HG02571 (cell line): ENCODE data around the gene DTNB.
"Not testable (repeated sequence)": the region's sequence is repeated elsewhere in the genome, so short reads cannot be mapped to it uniquely, and the experiment has no call there.

Source experiments
- ATAC-seq: cut with Tn5 transposase; IDR thresholded peaks from one replicate; pipeline ENCODE4 v1.9.1; 2021; ENCODE audit warnings: mild to moderate bottlenecking, moderate library complexity; ENCODE audit not compliant: unreplicated experiment

The DTNB gene

DNA sequence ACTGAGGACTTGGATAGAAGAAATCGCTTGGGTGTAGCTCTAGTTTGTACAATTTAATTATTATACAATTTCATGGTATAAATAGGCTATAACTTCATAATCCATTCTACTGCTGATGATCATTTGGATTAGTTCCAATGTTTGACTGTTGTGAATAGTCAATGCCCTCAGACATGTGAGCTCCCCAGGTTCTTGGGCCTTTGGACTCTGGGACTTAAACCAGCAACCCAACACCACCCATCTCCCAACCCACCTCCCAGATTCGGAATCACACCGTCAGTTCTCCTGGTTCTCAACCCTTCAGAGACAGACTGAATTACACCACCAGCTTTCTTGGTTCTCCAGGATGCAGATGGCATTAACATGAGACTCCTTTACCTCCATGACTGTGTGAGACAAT is 247.1 kb downstream of the DTNB start:
- ATAC-seq: no peak

DNA sequence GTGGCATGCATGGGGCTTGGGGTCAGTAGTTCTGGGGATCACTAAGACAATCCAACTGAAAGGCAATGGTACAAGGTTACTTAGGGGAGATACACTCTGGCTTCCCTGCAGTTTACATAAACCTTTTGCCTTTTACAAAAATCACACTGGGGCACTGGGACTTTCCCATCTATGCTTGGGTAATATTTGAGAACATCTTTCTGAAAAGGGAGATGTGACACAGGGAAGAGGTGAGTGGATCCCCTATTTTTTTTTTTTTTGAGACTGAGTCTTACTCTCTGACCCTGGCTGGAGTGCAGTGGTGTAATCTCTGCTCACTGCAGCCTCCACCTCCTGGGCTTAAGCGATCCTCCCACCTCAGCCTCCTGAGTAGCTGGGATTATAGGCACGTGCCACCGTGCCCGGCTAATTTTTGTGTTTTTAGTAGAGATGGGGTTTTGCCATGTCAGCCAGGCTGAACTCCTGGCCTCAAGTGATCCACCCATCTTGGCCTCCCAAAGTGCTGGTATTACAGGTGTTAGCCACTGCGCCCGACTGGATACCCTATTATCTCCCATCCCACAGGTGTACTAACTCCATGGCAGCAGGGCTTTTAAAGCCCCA is 248.8 kb downstream of the DTNB start:
- ATAC-seq: no peak

DNA sequence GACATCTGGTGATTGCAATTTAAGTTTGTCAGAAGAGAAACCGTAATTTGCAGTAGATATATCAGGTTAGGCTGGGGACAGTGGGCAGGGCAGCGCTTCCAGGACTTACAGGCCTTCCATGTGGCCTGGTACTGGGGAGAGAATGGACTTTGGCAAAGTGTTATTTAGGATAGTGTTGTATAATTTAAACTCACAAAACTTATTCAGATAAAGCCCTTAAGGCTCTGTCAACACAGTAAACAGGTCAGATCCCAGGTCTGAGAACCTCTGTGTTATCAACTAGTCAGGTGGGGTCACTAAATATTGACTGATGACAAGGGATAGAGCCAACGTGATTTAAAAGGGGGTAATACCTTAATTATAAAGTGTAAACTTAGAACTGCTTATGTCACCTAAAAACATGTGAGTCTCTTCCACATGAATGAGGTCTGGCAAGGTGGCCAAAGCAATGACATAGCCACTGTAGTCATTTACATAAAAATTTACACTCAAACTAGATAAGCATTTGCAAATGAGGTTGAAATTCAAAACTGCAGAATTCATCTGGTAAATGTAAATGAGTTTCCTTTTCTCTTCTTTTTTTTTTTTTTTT is 251.5 kb downstream of the DTNB start:
- peak; percentile 34 for ATAC-seq

DNA sequence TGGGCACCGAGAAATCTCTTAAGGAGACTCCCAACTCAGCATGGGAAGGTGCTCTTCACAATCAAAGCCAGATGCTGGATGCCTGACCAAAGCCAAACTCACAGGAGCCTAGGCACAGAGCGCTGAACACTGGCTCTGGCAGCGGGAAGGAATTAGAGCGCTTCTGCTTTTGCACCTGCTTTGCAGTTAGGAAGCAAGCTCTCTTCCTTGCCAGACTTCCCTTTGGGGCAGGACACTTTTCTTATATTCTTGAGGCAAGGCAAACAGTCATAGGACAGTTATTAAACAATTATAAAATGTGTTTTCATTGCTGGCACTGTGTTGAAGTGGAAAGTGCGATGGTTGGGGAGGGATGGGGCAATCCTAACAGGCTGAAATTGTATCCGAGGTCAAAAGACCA is 252.1 kb downstream of the DTNB start:
- no peak for ATAC-seq

DNA sequence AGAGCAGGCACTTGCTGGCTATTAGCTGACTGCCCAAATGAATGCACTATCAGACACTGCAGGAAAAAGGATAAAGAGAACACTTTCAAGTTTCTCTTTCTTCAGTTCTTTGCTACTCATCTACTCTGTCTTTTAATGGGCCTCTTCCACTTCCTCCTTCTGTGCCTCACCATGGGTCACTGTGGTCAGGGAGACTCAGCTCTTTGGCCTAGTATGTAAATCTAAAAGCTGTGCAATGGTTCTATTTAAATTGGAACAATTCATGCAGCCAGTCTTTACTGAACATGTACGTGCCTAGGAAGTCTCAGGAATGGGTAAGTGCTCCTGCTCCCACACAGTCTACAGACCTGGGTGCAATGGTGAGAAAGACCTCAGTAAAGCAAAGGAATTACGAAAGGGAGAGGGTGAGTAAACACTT is 252.5 kb downstream of the DTNB start:
- ATAC-seq: peak; percentile 41

DNA sequence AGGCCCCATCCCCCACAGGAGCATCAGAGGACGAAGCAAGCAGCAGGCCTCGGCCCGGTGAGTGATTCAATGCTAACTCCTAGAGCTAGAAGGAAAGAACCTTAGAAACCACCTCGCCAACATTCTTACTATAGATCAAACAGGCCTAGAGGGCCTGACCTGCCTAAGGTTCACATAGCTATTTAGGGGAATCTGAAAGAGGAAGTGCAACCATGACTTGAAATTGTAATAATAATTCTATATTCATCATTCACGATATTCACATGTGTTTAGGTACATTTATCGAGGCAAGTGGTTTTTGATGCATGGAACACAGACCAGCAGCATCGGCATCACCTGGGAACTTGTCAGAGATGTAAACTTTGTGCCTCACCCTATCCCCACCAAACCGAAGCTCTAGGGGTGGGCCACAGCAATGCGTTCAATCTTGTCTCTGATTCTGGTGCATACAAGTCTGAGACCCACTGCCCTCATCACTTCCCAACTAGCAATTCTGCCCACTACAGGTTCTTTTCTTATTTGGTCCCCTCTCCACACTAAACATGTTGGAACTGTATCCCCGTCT is 253.6 kb downstream of the DTNB start:
- peak; percentile 51 for ATAC-seq

DNA sequence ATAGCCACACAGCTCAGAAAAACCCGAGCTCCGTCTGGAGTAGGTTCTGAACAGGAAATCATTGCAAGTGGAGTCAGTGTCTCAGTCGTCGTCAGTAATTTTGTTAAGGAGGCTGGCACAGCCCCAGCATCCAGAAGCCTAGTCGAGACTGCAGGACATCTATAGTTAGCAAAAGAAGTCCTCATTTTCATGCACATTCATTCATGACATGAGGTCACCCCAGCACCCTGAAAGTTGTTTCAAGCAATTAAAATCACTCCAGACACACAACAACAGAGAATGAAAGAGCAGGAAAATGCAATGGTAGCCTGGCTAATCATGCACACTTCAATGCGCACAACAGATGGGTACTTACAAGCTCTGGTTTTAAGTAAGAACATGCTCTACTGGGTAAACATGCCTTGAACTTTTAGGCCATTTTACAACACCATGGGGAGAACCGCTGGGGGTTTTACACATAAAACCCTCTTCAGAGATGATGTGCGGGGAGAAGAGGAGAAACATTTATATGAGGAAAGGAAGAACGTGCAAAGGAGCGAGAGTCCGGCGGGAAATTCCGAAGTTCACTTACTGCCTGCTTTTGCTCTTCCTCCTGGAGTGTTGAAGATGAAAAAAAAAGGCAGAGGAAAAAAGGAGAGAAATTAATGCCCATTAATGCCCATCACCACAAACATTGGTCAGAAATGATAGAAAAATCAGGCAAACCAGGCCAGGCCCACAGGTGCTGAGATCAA is 254.3 kb downstream of the DTNB start:
- ATAC-seq: no peak

DNA sequence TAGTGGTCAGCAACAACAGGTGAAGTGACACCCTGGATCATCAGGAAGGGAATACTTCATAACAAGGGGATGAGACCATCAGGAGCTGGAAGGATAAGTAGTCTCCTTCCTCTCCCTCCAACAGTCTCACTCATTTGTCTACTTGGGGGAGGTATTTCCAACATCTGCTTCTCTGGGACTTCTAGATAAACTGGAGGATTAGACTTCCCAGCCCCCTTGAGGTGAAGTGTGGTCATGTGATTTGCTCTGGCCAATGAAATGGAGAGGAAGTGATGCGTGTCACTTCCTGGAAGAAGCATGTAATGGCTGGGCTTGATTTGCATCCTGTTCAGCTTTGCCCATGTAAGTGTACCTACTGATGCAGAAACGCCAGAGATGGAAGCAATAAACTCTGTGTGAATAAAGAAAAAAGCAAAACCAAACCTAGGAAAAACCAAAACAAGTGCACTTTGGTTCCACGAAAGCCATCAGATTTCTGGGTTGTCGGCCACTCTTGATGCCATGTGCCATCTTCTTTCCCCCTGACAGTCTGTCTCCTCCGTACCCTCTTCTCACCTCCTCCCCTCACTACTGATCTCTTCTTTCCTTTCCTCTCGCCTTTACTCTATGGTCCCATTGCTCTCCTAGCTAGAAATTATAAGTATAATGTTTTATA is 255.5 kb downstream of the DTNB start:
- no peak for ATAC-seq

DNA sequence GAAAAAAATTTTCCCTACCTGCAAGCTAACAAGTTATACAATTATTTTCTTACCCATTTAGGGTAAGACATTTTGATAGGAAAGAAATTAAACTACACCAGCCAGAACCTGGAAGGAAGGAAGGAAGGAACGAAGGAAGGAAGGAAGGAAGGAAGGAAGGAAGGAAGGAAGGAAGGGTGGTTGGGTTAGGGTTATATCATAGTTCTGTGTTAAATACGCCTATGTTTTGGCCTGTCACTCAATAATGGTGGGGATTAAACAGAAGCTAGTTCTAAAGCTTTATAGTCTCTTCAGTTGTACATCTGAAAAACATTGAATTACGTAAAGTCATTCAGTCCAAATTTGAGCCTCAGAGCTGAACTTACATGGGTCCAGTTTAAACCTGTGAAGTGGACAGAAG is 256.7 kb downstream of the DTNB start:
- ATAC-seq: no peak

DNA sequence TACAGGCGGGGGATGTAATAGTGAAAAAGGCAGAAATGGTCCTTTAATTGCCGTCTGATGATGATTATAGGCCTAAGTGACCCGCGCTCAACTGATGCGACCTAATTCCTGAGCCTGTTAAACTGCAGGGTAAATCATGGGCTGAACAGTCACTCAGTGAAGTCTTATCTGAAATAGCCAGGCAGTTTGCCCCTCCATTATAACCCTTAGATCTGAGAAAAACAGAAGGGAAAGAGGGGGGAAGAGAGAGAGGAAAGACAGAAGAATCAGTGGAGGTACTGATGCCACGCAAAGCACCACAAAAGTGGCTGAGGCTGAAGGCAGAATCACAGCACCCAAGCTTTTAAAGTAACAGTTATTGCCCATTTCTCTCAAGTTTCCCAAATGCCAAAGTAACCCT is 258.6 kb downstream of the DTNB start:
- no peak for ATAC-seq

DNA sequence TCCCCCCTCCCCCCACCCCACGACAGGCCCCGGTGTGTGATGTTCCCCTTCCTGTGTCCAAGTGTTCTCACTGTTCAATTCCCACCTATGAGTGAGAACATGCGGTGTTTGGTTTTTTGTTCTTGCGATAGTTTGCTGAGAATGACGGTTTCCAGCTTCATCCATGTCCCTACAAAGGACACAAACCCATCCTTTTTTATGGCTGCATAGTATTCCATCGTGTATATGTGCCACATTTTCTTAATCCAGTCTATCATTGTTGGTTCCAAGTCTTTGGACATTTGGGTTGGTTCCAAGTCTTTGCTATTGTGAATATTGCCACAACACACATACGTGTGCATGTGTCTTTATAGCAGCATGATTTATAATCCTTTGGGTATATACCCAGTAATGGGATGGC is 260.0 kb downstream of the DTNB start:
- not testable (repeated sequence) for ATAC-seq

DNA sequence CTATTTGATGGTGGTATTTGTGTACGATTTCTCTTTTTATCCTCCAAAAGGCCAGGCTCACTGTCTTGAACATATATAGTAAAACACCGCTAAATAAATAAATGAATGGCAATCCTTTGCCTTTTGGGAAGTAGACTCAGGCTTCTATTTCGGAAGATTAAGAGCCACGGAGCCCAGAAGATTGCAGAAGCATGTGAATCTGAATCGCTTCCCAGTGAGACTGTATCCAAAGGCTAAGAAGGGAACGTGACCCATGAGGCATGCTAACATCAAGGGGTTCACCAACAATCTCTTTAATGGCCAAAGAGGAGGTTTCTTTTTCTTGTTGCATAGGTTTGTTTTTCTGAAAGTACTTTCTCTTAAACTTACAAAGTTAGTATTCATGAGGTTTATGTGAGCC is 261.6 kb downstream of the DTNB start:
- no peak for ATAC-seq

DNA sequence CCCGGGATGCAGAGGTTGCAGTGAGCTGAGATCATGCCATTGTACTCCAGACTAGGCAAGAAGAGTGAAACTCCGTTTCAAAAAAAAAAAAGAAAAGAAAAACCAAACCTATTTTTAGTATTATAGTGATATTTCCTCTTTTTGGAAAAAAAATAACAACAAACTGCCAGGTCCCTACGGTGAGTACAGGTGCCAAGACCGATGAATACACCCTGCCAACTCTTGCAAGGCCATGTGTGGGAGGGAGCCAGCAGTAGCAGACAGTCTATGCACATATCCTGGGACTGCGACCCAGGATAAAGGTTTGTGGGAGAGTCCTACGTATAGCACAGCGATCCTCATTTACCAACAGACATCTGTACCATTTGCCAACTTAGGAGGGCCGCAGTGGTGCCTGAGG is 262.1 kb downstream of the DTNB start:
- no peak for ATAC-seq

DNA sequence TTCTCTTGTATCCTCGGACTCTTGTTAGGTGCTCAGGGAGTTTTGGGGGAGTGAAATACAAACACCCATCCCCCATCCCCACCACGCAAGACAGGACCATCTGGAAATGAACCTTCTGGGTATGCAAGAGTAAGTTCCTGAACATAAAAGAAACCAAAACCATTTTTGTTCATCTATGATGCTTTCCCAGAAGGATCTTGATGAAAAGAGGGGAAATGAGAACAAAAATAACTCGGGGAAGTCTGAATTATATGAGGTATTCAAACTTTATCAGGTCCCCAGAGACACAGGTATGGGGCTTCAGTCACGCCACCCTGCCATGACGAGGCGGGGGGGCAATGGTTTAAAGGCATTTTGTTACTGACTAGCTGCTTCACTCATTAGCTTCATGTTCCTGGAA is 263.0 kb downstream of the DTNB start:
- no peak for ATAC-seq

DNA sequence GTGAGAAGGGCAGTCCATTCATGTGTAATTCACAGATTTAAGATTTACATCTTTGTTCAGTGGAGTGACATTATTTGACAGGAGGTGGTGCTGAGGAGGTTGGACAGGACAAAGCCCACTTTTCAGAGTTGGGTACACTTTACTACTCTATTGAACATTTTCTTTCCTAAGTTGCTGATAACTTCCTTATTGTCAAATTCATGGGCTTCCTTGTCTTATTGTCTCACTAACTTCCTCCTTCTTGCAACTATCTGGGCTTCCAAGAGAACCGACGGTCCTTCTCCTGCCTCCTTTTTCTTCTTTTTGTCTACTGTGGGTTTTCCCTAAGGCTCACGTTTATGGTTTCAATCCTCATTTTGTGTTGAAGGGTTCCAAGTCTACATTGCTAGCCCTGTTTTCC is 263.9 kb downstream of the DTNB start:
- ATAC-seq: no peak

DNA sequence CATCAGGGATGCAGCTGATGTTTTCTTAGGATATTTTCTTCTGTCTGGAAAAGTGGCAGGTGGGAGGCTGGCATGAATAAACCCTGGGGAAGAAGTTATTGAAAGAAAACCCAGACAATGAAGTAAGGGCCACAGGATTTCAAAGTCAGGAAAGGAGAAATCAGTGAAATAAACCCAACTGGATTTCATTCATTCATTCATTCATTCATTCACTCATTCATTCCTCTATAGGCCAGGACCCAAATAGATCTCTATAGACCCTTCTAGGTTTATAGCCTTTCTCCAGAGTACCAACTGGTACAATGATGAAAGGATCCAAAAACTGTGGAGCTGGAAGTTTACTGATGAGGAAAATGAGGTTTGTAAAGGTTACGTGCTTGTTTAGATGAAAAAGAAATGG is 264.3 kb downstream of the DTNB start:
- no peak for ATAC-seq

DNA sequence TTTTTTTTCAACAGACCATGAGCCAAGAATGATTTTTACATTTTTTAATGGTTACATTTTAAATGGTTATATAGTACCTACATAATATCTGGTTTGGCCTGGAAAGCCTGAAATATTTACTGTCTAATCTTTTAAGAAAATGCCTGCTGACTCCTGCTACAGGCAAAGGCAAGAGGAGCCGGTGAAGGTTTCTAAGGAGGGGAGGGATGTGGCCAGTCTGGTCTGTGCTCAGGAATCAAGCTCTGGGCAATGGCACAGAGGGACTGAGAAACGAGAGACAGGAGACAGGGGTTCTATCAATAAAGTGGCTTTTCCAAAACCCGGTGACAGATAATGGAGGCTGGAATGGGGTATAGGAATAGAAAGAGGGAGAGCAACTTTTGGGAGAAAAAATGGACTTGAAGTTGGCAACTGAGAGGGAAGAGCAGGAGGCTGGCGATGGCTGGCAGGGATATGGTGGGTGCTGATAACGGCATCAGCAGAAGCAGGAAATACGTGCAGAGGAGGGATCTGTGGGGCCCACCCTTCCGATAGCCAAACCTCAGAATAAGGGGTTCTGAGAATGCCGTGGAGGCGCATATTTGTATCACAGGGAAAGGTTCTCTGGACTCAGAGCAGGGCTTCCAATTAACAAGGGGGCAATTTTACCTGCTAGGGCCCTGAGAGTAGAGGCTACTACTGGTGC is 267.6 kb downstream of the DTNB start:
- ATAC-seq: no peak

DNA sequence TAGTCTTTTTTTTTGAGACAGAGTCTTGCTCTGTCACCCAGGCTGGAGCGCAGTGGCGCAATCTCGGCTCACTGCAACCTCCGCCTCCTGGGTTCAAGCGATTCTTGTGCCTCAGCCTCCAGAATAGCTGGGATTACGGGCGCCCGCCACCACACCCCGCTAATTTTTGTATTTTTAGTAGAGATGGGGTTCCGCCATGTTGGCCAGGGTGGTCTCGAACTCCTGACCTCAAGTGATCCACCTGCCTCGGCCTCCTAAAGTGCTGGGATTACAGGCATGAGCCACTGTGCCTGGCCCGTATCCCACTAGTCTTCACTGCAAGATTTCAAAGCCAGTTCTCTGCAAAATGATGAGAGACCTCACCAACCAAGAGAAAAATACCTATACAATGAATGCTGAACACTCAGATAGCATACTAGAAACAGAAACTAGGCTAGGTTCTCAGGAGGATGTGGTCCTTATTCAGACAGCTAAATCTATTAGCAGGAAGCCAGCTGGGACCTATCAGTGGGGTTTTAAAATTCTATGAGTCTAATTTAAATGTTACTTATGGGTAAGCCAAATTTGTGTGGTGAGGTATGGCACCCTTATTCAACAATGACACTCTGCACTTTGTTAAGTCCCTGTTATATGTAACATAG is 270.1 kb downstream of the DTNB start:
- ATAC-seq: peak; percentile 58

DNA sequence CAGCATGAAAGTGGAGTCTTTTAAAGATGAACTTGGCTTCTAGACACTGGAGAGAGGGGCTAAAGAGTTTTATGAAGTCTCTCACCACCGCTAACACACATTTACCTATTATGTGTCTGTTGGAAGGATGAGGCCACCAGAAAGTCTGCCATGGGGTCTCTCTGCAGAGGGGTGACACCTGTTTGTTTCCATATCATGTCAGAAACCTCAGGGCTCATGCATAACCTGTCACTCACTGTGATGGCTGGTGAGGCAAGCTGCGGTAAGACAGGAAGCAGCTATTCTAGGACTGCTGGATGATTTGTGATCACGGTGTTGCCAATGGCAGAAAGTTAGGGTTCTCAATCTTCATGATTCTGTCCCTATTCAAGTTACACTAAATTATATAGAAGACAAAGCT is 270.9 kb downstream of the DTNB start:
- peak; percentile 40 for ATAC-seq

DNA sequence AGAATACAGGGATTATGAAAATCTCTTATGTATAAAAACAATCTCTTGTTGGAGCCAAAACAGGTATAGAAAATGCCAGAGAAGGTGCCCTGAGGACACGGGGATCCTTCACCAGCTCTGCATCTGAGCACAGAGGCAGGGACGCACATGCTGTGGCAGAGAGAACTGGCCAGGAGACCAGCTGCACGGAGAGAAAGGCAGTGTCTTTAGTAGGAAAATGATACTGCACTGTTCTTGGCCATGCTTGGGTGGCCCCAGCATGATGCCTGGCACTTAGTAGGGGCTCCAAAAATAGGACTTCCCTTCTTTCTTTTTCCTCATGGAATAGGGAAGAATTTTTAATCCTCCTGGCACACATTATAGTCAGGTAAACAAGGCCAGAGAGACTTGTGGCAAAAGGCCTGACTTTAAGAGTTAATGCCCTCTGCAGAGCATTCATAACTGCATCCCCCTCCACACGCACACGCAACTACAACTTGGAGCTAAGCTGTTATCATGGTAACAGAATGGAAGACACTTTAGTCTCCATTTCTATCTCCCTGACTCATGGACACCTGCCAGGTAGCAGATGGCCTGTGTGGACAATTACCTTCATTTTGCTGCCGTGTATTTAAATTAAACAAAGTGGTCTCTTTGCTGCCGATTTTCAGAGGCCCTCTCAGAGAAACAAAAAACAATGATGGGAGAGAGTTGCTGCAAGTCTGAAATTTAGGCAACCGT is 271.9 kb downstream of the DTNB start:
- ATAC-seq: no peak
